Thyroid gland (tissue), 4 donors: ENCODE measurements around the gene SLC8B1. TPM values are rescaled to one million over a fixed set of nuclear protein-coding genes. Genes with fewer than 3 reads are reported as not detected.

Experiments
- DNase-seq, 2 donors: peaks; one replicate each; pipeline ENCODE4 v3.0.0-alpha.2; 2019
- H3K27ac ChIP-seq, 3 donors: fragments of 200-600 bp; sonication (generic); 1 replicate in 2 of 3; 2 replicates in 1 of 3; pipeline ENCODE4 v1.5.1; 2016 to 2019; ENCODE audit warnings: mild to moderate bottlenecking in 1 of 3, moderate library complexity in 1 of 3
- H3K27me3 ChIP-seq: fragments of 200-600 bp; sonication (generic); one replicate; pipeline ENCODE4 v1.5.1; 2019
- H3K36me3 ChIP-seq, 2 donors: fragments of 200-600 bp; sonication (generic); one replicate each; pipeline ENCODE4 v1.5.1; 2016 to 2019
- H3K4me1 ChIP-seq, 2 donors: fragments of 200-600 bp; sonication (generic); one replicate each; pipeline ENCODE4 v1.5.1; 2017 to 2019
- H3K4me3 ChIP-seq, 3 donors: fragments of 200-600 bp; sonication (generic); replicated peaks in 1 of 3; 1 replicate in 2 of 3; 2 replicates in 1 of 3; pipeline ENCODE4 v1.5.1; 2016; ENCODE audit warnings: mild to moderate bottlenecking in 1 of 3
- H3K9me3 ChIP-seq: fragments of 200-600 bp; sonication (generic); one replicate; pipeline ENCODE4 v1.5.1; 2017
- CTCF ChIP-seq, 6 experiments: fragments of 200-600 bp in 3 of 6; fragments of 450-650 bp in 3 of 6; sonication (generic) in 3 of 6; IDR thresholded peaks; one replicate each; pipeline ENCODE4 v1.5.1; 2016 to 2019; ENCODE audit warnings: antibody characterized with exemption in 6 of 6, mild to moderate bottlenecking in 2 of 6, inconsistent platforms in 1 of 6, moderate library complexity in 1 of 6
- POLR2A ChIP-seq, 2 donors: fragments of 450-650 bp; IDR thresholded peaks; one replicate each; pipeline ENCODE4 v1.6.1; 2017; ENCODE audit warnings: antibody characterized with exemption in 2 of 2, mild to moderate bottlenecking in 2 of 2, moderate library complexity in 1 of 2
- WGBS, 2 donors: methylation state at CpG; one replicate each; pipeline ENCODE4 v1.1.5; 2017; 5-methylcytosine and 5-hydroxymethylcytosine counted together
- intact Hi-C: fragments of 100-400 bp; cut with DNase I; formaldehyde crosslinking; loops from one replicate; pipeline ENCODE4 v1.15.1; 2023
- total RNA-seq, 4 donors: library from RNA; depleted of rRNA; stranded (reverse); fragments of >200 nt; gene quantifications; one replicate each; pipeline ENCODE4 v1.2.3, GENCODE V29; 2016

The SLC8B1 gene
- total RNA-seq, 4 donors from 2014 or later, result 23.3 to 50.5 (median 30.7) TPM

GRCh38 chr12:113270709-113271009 lies 64.2 kb downstream of the SLC8B1 start:
- 95 to 98% methylated on average over 11 of the region's 11 CpGs for WGBS, 2 donors

GRCh38 chr12:113269257-113269943 lies 65.5 kb downstream of the SLC8B1 start:
- DNase-seq, result no peak
- 98% methylated on average over 12 of the region's 12 CpGs for WGBS, 2 donors
- H3K4me1 ChIP-seq, result peaks cover 14 to 21% of the 10 kb centered on the region in 2 donors
- H3K27ac ChIP-seq, result no peak overlapping the region
- no peak for TF ChIP-seq CTCF (IDR thresholded peaks at IDR 0.05)
- no peak for TF ChIP-seq POLR2A (IDR thresholded peaks at IDR 0.05)
- peaks cover 54 to 69% of the 10 kb centered on the region in 2 donors for H3K36me3 ChIP-seq
- H3K9me3 ChIP-seq, result no peaks in the 10 kb centered on the region
- H3K27me3 ChIP-seq, result no peaks in the 10 kb centered on the region
- intact Hi-C loops, result no loop called here
- no peak overlapping the region for H3K4me3 ChIP-seq

More at GRCh38 chr12:113270709-113271009, 64.2 kb downstream of the SLC8B1 start:
- no peak for DNase-seq
- no peaks in the 10 kb centered on the region for H3K27me3 ChIP-seq
- TF ChIP-seq POLR2A (IDR thresholded peaks at IDR 0.05) (no peak), CTCF (IDR thresholded peaks at IDR 0.05) (no peak)
- H3K27ac ChIP-seq, result peak overlapping the region in 1 of 3 donors; percentile 77
- H3K4me1 ChIP-seq, result peaks cover 14 to 21% of the 10 kb centered on the region in 2 donors
- H3K4me3 ChIP-seq, result no peak overlapping the region
- H3K9me3 ChIP-seq, result no peaks in the 10 kb centered on the region
- peaks cover 63 to 78% of the 10 kb centered on the region in 2 donors for H3K36me3 ChIP-seq
- intact Hi-C loops, result no loop called here

- 91 to 93% methylated on average over 15 to 17 of the region's 19 CpGs for WGBS, 2 donors
- Histone ChIP-seq H3K4me3 (no peak overlapping the region), H3K27me3 (no peaks in the 10 kb centered on the region), H3K9me3 (no peaks in the 10 kb centered on the region), H3K4me1 (peaks cover 14 to 21% of the 10 kb centered on the region in 2 donors), H3K36me3 (peaks cover 46 to 61% of the 10 kb centered on the region in 2 donors), H3K27ac (no peak overlapping the region)
- intact Hi-C loops, result no loop called here
- no peak for DNase-seq
- TF ChIP-seq CTCF (IDR thresholded peaks at IDR 0.05) (no peak), POLR2A (IDR thresholded peaks at IDR 0.05) (no peak)
Measured at GRCh38 chr12:113268621-113269020, 66.3 kb downstream of the SLC8B1 start.

GRCh38 chr12:113268136-113268535 lies 66.8 kb downstream of the SLC8B1 start:
- no peak for TF ChIP-seq POLR2A (IDR thresholded peaks at IDR 0.05)
- no peak for TF ChIP-seq CTCF (IDR thresholded peaks at IDR 0.05)
- H3K9me3 ChIP-seq, result no peaks in the 10 kb centered on the region
- intact Hi-C loops, result no loop called here
- peaks cover 14 to 21% of the 10 kb centered on the region in 2 donors for H3K4me1 ChIP-seq
- DNase-seq, result no peak
- no peaks in the 10 kb centered on the region for H3K27me3 ChIP-seq
- peaks cover 42 to 56% of the 10 kb centered on the region in 2 donors for H3K36me3 ChIP-seq
- 96 to 97% methylated on average over 10 to 12 of the region's 12 CpGs for WGBS, 2 donors
- H3K27ac ChIP-seq, result no peak overlapping the region
- no peak overlapping the region for H3K4me3 ChIP-seq

GRCh38 chr12:113267621-113268020 lies 67.3 kb downstream of the SLC8B1 start:
- TF ChIP-seq CTCF (IDR thresholded peaks at IDR 0.05) (no peak), POLR2A (IDR thresholded peaks at IDR 0.05) (no peak)
- DNase-seq, result no peak
- WGBS, 2 donors, result 94 to 95% methylated on average over 7 of the region's 7 CpGs
- peaks cover 16 to 20% of the 10 kb centered on the region in 2 donors for H3K4me1 ChIP-seq
- no peaks in the 10 kb centered on the region for H3K9me3 ChIP-seq
- H3K27ac ChIP-seq, result no peak overlapping the region
- H3K27me3 ChIP-seq, result no peaks in the 10 kb centered on the region
- peaks cover 42 to 51% of the 10 kb centered on the region in 2 donors for H3K36me3 ChIP-seq
- intact Hi-C loops, result no loop called here
- no peak overlapping the region for H3K4me3 ChIP-seq
